Measurements from ENCODE around the gene CDCA5. TPM values are rescaled to one million over a fixed set of nuclear protein-coding genes. Genes with fewer than 3 reads are reported as not detected.

Gene CDCA5, protein sequence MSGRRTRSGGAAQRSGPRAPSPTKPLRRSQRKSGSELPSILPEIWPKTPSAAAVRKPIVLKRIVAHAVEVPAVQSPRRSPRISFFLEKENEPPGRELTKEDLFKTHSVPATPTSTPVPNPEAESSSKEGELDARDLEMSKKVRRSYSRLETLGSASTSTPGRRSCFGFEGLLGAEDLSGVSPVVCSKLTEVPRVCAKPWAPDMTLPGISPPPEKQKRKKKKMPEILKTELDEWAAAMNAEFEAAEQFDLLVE
- total RNA-seq (1 to 10 TPM; 2.2 to 2.7 TPM), polyA plus RNA-seq (1 to 10 TPM; 1.8 to 2.1 TPM)
- long read RNA-seq, donor 1, transcript CDCA5-201 (6 exons, 2,587 nt): major isoform, 7 of 11 reads
- long read RNA-seq, donor 1, partial matches to known transcripts: 0 of 11 reads
- long read RNA-seq, donor 1, other reads (novel, unspliced or antisense): 0 of 11 reads
- long read RNA-seq, donor 2: 0 reads
- long read RNA-seq, donor 3, partial matches to known transcripts: 0 of 4 reads
- long read RNA-seq, donor 3, other reads (novel, unspliced or antisense): 0 of 4 reads
- long read RNA-seq, donor 4, partial matches to known transcripts: 0 of 4 reads
- long read RNA-seq, donor 4, other reads (novel, unspliced or antisense): 0 of 4 reads
- long read RNA-seq, donor 5, transcript CDCA5-201 (6 exons, 2,587 nt): major isoform, 6 of 12 reads
- long read RNA-seq, donor 5, partial matches to known transcripts: 5 of 12 reads
- long read RNA-seq, donor 5, other reads (novel, unspliced or antisense): 0 of 12 reads

- H3K36me3 ChIP-seq (ENCODE audit: control insufficient read depth in 4 of 4, insufficient read depth in 4 of 4, low read length in 4 of 4): peaks cover under 1 to 34% (median 18%) of the 10 kb centered on the region in 4 donors
- TF ChIP-seq, protein P1, sequence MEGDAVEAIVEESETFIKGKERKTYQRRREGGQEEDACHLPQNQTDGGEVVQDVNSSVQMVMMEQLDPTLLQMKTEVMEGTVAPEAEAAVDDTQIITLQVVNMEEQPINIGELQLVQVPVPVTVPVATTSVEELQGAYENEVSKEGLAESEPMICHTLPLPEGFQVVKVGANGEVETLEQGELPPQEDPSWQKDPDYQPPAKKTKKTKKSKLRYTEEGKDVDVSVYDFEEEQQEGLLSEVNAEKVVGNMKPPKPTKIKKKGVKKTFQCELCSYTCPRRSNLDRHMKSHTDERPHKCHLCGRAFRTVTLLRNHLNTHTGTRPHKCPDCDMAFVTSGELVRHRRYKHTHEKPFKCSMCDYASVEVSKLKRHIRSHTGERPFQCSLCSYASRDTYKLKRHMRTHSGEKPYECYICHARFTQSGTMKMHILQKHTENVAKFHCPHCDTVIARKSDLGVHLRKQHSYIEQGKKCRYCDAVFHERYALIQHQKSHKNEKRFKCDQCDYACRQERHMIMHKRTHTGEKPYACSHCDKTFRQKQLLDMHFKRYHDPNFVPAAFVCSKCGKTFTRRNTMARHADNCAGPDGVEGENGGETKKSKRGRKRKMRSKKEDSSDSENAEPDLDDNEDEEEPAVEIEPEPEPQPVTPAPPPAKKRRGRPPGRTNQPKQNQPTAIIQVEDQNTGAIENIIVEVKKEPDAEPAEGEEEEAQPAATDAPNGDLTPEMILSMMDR (IDR thresholded peaks at IDR 0.05; ENCODE audit: control extremely low read depth, extremely low read depth): no peak
- no peaks in the 10 kb centered on the region for H3K9me3 ChIP-seq (ENCODE audit: control insufficient read depth in 4 of 4, insufficient read depth in 3 of 4, low read length in 3 of 4)
- H3K27me3 ChIP-seq (ENCODE audit: control insufficient read depth in 3 of 3, insufficient read depth in 3 of 3, low read length in 2 of 3): no peaks in the 10 kb centered on the region
- peak within 1 kb of the TSS; percentile 82 for H3K4me3 ChIP-seq
- DNase-seq (peak; percentile 97 to 98 (median 97)), ATAC-seq (ENCODE audit: insufficient read depth, low FRiP score) (peak; percentile 93)
- peak within 1 kb of the TSS; percentile 64 to 91 for H3K27ac ChIP-seq (ENCODE audit: low read depth in 1 of 2, low read length in 1 of 2)
- peak within 1 kb of the TSS; percentile 69 to 92 for H3K9ac ChIP-seq (ENCODE audit: insufficient read depth in 1 of 2, low read length in 2 of 2)
- peaks cover 0 to 22% (median 8%) of the 10 kb centered on the region in 5 donors for H3K4me1 ChIP-seq (ENCODE audit: control insufficient read depth in 5 of 5, insufficient read depth in 5 of 5, low read length in 5 of 5)
- 0% methylated on average over 77 to 79 of the region's 79 CpGs for WGBS, 2 donors
Measured at GRCh38 chr11:65083834-65084597, at the start of gene CDCA5, which contains the start of gene ZFPL1. CDCA5 (minus strand) TSS chr11:65084040; CDS start chr11:65083978, 62 bp downstream. ZFPL1 (plus strand) TSS chr11:65084222; CDS start chr11:65084699, 477 bp downstream.

- ATAC-seq (ENCODE audit: insufficient read depth, low FRiP score): peak; percentile 12
- Histone ChIP-seq H3K27ac (ENCODE audit: low read depth in 1 of 2, low read length in 1 of 2) (peak overlapping the region in 1 of 2 donors; percentile 98), H3K27me3 (ENCODE audit: control insufficient read depth in 3 of 3, insufficient read depth in 3 of 3, low read length in 2 of 3) (no peaks in the 10 kb centered on the region), H3K4me3 (peak overlapping the region; percentile 95), H3K36me3 (ENCODE audit: control insufficient read depth in 4 of 4, insufficient read depth in 4 of 4, low read length in 4 of 4) (peaks cover 19 to 47% (median 36%) of the 10 kb centered on the region in 4 donors), H3K9me3 (ENCODE audit: control insufficient read depth in 4 of 4, insufficient read depth in 3 of 4, low read length in 3 of 4) (no peaks in the 10 kb centered on the region), H3K9ac (ENCODE audit: insufficient read depth in 1 of 2, low read length in 2 of 2) (peak overlapping the region in 1 of 2 donors; percentile 96), H3K4me1 (ENCODE audit: control insufficient read depth in 5 of 5, insufficient read depth in 5 of 5, low read length in 5 of 5) (peaks cover 0 to 20% (median 12%) of the 10 kb centered on the region in 5 donors)
- TF ChIP-seq, protein P1 (IDR thresholded peaks at IDR 0.05; ENCODE audit: control extremely low read depth, extremely low read depth): no peak
- 43 to 46% methylated on average over 18 of the region's 18 CpGs for WGBS, 2 donors
- no peak for DNase-seq
Measured at GRCh38 chr11:65132988-65133700, 49.3 kb upstream of the CDCA5 start.

- no peak overlapping the region for H3K9ac ChIP-seq (ENCODE audit: insufficient read depth in 1 of 2, low read length in 2 of 2)
- 54 to 70% methylated on average over 10 of the region's 10 CpGs for WGBS, 2 donors
- H3K27ac ChIP-seq (ENCODE audit: low read depth in 1 of 2, low read length in 1 of 2): peak overlapping the region in 1 of 2 donors; percentile 98
Measured at GRCh38 chr11:65132238-65132987, 48.6 kb upstream of the CDCA5 start.

More at GRCh38 chr11:65132238-65132987, 48.6 kb upstream of the CDCA5 start:
- Histone ChIP-seq H3K27me3 (ENCODE audit: control insufficient read depth in 3 of 3, insufficient read depth in 3 of 3, low read length in 2 of 3) (no peaks in the 10 kb centered on the region), H3K36me3 (ENCODE audit: control insufficient read depth in 4 of 4, insufficient read depth in 4 of 4, low read length in 4 of 4) (peaks cover 22 to 54% (median 36%) of the 10 kb centered on the region in 4 donors), H3K9me3 (ENCODE audit: control insufficient read depth in 4 of 4, insufficient read depth in 3 of 4, low read length in 3 of 4) (no peaks in the 10 kb centered on the region), H3K4me3 (no peak overlapping the region), H3K4me1 (ENCODE audit: control insufficient read depth in 5 of 5, insufficient read depth in 5 of 5, low read length in 5 of 5) (peaks cover 0 to 20% (median 12%) of the 10 kb centered on the region in 5 donors)
- DNase-seq (no peak), ATAC-seq (ENCODE audit: insufficient read depth, low FRiP score) (no peak)
- TF ChIP-seq, protein P1 (IDR thresholded peaks at IDR 0.05; ENCODE audit: control extremely low read depth, extremely low read depth): no peak
